GM18499 (cell line): ENCODE measurements around the gene TNNT3.

Experiments used
- ATAC-seq: cut with Tn5 transposase; IDR thresholded peaks from one replicate; pipeline ENCODE4 v1.9.1; 2021; ENCODE audit warnings: moderate number of reproducible peaks; ENCODE audit not compliant: insufficient read depth, unreplicated experiment

TNNT3 gene

DNA sequence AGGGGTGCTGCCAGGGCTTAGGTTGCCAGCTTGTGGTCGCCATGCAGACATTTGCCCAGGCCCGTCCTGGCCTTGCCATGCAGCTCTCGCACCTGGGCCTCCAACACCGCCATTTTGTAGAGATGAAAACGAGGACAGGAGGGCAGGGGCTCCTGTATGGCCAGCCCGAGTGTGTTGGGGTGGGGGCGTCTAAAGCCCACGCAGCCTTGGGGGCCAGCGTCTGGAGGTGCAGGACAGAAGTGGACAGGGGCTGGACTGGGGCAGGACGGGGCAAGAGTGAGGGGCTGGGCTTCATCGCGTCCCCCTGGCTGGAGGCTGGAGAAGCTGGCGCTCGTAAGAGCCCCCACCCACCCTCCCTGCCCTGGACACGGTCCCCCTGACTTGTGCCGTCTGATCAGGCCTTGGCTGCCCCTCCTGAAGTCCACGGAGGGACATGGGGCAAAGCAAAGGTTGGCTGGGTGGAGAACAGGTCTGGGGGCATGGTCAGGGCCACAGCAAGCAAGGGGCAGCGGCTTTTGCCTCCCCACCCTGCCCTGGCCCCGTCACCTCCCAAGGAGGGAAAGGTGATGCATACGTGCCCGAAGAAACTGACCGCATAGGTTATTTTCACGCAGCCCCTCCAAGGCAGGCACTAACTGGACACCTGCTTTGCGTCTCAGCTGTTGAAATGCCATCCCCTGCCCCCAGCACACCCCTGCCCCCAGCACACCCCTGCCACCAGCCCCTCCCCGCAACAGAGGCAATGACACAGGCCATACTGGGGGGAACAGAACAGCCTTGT, 815 bp downstream of the TNNT3 start:
- no peak for ATAC-seq

DNA sequence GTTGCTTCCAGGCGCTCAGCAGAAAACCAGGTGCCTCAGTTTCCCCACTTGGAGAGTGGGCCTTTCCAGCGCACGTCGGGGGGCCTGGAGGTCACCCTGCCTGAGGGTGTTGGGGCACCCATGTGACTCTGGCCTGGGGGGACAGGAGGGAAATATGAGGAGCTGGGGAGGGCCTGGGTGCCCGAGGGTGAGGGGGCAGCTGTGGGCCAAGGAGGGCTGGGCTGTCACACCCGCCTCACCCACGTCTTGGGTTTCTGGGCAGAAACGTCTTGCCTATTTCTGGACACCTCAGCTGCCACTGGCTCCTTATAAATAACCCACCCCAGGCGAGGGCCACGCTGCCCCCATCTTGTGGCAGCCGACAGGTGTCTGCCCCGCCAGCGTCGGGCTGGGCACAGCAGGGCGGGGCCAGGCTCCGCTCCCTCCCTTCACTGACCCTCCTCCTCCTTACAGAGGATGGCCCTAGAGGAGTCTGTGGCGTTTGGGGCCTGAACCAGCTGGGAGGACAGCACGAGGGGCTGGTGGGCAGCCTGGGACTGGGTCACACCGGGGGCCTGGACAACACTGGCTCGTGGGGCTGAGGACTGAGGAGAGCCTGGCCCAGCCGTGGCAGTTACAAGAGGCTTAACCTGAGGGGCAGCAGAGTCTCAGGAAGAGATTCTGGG, 1.5 kb downstream of the TNNT3 start:
- ATAC-seq = no peak

DNA sequence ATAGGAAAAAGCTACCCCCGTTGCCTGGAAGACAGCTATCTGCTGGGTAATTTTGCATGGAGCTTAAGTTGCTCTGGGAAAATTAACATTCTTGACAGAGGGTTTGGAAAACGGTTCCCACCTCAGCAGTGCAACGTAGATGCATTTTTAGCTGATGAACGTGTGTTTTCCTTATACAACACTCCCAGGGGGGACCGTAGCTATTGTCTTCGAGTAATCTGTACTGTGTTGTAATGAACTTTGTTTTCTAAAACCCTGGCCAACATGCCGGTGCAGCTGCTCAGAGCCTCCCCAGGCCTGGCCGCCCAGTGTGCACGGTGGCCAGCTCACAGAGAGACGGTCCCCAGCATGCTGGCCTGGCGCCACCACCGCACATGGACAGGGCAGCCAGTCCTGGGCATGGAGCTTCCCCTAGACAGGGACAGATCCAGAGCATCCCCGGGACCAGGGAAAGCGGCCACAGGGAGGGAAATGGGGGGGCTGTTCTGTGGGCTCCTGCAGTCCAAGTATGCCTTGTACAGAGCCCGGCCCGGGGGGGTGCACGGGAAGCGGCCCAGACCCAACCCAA, 2.2 kb downstream of the TNNT3 start:
- ATAC-seq = no peak

DNA sequence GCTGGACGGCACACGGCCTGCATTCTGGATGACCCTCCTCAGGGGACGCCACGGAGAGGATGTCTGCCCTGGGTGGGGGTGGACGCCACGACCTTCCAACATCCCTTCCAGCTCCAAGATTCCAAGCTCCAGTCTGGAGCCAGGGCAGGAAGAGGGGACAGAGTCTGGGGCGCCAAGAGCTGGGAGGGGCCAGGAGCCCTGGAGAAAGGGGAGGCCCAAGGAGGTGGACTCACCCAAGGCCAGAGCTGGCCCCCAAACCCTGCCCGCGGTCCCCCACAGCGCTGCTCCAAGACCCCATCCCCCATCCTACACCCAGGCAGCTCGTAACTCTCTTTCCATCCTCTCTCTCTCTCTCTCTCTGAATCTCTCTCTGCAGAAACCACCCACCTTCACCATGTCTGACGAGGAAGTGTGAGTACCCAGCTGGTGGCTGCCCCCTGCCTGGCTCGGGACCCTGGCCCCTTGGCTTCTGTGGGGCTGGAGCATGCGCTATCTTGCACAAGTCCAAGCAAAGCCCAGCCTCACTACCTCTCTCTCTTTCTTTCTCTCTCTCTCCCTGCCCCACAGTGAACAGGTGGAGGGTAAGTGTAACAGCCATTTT, 3.1 kb downstream of the TNNT3 start:
- ATAC-seq = no peak

DNA sequence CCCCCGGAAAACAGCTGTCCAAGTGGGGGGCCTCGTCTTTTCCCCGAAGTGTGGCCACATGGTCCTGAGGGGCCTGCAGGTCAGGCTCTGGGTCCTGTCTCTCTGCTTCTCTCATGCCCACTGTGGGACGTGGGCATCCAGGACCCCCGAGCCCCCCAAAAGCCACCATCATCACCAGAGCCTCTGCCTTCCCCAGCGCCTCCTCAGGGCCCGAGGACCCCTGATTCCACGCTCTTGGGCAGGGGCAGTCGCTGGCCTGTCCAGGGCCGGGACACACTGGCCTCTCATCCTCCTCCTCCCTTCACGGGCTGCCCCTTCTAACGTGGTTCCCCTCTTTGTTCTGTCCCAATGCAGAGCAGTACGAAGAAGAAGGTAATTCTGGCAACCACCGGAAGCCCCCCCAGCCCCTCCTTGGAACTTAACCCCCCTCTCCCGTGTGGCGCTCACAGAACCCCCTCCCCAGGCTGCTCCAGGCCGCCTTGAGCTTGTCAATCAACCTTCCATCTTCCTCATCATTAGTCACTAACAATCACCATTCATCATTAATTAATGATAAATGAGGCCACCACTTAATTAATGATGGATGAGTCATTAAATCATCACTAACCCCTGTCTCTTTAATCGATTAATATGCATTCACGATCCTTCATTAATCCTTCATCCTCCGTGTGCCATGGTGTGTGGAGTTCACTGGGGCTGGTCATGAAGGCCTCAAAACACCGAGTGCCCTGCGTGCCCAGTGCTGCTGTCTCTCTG, 3.9 kb downstream of the TNNT3 start:
- no peak for ATAC-seq

DNA sequence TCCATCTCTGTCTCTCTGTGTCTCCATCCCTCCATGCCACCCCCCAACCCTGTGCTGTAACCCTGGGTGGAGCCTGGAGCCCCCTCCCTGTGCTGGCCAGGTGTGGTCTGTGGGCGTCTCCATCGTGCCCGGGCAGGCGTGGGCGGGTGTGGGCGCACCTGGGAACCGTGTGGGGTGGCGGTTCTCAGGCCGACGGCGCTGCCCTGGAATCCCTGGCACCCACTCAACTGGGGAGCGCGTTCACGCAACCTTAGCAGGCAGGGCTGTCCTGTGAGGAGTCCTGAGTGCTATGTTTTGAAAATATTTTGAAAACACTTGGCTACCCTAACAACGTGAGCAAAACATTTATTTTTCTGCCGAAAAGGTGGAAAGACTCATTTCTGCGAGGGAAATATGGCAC, 4.7 kb downstream of the TNNT3 start:
- no peak for ATAC-seq

DNA sequence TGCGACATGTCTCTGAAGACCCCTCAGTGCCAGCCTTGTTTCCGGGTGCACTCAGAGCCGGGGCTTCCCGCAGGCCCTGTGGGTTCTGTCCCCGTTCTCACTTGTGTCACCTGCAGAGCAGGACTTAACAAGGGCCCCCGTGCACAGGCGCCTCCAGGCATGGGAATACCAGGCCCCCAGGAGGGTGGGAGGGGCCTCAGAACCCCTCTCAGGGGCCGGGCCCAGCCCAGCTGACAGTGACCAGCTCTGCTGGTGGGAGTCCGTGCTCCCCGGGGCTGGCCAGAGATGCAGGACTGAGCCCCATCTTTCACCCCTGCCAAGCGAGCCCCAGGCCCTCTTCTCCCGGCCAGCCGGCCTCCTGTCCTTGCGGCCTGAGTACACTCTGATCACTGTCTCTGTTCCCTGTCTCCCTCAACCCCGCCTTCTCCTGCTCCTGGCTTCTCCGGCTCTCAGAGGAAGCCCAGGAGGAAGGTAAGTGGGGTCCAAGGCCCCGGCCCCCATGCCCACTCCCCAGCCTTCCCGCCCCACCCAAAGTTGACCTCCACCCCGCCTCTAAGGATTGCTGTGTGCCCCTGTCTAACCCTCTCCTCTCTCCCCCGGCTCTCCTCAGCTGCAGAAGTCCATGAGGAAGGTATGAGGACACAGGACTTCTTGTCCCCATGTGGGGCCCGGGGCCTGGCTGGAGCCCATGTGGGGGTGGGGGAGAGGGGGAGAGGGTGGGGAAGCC, 5.3 kb downstream of the TNNT3 start:
- no peak for ATAC-seq

DNA sequence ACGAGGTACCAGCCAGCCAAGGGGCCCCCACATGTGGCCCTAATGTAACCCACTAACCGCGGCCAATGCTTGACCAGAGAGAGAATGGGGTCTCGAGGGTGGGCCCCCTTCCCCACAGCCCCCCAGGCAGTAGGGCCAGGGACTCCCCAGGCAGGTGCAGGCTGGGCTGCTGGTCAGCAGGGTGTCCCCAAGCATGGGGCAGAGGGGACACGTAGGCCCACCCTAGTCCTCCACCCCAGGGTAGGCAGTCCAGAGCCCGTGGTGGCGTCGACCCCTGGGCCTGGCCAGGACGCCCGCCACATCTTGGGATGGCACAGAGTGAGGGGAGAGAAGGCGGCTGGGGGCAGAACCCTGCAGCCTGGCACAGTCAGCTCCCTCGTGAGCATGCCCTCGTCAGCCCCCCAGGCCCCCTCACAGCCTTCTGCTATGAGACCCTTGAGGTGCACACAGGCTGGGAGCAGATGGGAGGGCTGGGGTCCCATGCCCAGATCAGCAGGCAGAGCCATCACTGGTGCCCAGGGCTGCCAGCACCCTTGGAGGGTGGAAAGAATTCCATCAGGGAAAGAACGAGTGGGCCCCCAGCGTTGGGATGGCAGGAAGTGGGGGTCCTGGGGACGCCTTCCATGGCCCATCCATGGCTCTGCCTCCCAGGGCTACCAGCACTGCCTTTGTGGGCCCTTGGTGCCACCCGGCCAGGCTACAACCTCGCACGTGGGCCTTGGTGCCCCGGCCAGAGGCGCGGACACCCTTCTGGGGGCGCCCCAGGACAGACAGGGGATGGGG, 6.1 kb downstream of the TNNT3 start:
- ATAC-seq = no peak

DNA sequence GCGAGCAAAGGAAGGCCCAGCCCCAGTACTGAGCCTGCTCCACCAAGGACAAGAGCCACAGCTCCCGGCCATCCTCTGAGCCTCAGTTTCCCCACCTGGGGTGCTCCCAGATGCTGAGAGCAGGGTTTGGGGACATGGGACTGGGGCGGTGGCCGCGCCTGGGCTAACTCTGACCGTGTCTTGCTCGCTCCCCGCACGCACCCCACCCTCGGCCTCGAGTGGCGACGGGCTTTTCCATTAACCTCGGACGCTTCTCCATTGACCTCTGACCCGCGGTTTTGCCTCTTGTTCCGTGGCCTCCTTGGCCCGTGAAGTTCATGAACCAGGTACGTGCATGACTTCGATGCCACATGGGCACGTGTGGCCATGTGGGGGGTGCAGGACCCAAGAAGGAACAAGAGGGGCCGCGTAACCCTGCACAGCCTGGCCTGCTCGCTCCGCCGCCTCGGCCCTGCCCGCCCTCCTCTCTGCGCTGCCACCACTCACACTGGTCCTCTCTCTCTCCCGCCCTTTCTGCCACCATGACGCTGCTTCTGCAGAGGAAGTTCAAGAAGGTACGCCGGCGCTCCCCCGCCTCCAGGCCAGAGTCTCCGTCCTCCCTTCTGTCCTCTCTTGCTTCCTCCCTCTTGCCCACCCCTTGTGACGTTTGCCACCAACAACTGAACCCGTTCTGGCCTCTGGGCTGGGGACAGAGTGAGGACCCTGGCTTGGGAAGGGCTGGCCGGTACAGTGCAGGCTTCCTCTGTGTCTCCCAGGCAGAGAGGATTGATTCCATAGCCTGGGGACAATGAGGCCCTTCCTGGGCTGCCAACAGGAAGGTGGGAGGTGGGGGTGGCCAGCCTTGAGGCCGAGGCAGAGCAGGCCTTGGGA, 6.9 kb downstream of the TNNT3 start:
- ATAC-seq = no peak

DNA sequence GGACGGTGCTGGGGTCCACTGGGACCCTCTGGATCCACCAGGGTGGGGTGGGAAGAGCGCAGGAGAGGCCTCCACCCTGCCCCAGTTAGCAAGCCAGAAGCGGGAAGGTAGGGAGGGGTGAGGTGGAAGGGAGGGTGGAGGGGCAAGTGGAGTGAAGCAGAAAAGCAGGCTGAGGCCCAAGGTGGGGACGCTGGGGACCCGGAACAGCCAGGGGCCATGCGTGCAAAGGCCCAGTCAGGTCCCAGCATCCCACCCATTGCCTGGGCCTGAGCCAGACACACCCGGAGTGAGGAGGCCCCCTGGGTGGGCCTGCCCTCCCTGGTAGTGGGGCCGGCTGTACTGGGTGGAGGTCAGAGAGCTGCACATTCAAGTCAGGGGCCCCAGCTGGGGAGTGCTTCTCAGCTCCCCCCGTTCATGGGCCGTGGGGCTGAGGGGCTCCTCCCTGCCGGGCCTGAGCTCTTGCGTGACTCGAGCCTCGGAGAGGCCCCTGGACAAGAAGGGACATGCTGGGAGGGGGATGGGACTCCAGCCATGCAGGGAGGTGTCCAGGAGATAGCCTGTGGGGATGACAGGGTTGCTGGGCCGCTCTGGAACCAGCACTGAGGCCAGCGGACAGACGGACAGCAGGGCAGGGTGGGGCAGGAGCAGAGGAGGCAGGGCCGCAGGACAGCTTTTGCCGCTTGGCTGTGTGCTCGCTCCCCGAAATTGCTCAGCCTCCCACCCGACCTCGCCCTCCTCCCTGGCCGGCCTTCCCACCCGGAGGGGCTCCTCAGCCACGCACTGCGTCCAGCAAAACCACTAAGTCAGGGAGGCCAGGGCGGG, 7.7 kb downstream of the TNNT3 start:
- no peak for ATAC-seq

DNA sequence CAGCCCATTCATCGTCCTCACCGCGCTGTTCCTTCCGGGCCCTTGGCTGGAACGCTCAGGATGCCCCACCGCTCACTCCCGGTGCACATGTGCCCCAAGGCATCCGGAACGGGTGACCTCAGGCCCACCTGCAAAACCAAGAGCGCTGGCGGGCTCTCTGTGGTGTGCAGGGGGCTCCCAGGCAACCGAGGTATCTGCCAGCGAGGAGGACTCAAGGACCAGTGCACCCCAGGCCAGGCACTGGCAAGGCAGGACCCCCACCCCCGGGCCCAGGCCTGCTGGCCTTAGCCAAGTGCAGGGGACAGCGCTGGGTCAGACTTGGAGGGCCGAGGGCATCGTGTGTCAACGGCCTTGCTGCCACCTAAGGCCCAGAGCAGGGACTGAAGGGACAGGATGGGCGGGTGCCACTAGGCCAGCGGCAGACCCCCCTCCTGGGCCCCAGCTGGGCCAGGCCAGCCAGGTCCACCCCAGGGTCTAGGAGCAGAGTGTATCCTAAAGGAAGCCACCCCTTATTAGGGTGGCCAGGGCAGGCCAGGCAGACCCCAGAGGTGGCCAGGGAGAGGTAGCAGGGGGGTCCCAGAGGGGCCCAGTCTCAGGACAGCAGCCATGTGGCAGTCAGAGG, 8.5 kb downstream of the TNNT3 start:
- ATAC-seq = no peak

DNA sequence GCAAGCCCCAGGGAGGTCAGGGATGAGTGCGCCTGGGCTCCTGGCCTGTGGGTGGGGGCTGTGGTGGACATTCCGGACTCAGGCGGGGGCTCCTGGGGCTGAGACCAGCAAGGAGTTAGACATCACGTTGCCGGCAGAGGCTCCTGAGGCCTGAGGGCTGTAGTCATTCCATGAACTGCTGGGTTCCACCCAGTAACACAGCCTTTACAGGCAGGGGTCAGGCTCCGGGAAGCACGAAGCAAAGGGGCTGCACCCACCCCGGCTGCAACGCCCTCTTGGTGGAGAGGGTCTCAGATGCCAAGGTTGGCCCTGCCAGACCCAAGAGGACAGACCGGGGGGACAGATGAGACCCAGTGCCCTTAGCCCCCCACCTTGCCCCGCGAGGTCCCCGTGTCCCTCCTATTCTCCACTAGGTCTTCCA, 9.0 kb downstream of the TNNT3 start:
- ATAC-seq = no peak

DNA sequence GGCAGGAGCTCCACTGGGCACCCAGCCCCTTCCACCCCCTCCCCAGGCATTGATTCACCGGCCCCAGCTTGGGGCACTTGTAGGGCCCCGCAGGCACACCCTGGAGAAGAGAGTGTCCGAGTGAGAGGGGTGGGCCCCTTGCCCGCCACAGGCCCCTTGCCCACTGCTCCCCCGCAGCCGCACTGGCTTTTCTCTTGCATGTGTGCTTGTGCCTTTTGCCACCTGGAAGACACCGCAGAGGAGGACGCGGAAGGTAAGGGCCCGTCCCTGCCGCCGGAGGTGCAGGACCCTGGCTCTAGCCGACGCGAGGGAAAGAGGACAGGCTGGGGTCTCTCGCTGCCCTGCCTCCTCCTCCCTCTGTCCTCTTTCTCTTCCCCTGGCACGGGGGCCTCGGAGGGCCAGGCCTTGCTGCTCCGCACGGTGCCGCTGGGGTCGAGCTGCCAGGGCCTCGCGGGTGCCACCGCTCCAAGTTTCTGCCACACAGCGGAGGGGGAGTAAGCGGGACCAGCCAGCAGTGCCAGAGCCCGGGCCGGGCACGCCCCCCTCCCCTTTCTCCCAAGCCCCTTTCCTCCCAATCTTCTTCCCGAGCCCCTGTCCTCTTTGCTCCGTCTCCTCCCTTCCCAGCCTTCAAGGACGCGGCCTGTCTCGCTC, 9.5 kb downstream of the TNNT3 start:
- ATAC-seq = no peak

DNA sequence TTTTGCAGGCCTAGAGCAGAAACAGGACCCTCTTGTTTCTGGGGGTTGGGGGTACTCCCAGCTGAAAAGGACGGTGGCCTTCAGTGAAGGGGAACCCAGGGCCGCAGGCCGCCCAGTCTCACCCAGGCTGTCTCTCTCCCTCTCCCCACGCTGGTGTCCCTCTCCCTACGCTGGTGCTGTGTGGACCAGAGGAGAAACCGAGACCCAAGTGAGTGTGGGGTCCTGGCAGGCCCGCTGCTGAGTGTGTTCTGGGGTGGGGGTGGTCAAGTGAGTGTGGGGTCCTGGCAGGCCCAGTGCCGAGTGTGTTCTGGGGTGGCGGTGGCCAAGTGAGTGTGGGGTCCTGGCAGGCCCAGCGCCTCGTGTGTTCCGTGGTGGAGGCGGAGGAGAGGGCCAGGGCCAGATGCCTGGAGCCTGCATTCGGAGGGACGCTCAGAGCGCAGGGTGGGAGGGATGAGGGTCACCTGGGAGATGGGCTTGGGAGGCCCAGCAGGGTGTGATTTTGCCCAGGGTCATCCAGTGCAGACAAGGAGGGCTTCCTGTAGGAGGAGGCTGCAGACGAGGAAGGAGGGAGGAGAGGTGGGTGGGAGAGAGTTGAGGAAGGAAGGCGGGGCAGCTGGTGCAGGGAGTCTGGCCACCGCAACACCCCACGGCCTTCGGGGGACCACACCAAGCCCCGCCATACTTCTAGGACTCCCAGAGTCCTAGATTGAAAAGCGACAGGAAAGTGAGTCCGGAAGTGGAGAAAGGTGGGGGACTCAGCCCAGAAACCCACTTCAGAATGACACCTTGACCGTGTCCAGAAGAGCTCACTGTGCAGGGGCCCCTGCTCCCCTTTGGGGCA, 10.3 kb downstream of the TNNT3 start:
- no peak for ATAC-seq

DNA sequence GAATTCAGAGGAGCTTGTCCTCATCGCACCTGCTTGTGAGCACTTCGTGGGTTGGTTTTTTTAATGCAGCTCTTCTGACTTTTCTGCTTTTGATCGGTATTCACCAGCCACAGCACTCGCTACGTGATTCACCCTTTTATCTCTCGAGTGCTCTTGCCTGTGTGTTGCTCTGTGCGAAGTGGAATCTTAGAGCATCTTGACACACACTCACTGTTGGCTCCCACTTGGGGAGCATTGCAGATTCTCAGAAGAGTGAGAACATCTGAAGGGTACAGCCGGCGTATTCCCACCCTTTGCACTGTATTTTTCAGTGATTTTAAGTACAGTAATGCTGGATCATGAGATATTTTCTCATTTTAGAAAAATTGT, 10.9 kb downstream of the TNNT3 start:
- ATAC-seq = no peak
